Astrocyte (in vitro differentiated cells and primary cell): ENCODE data around the gene BMP4.

Experiments
- CTCF ChIP-seq: IDR thresholded peaks from 2 replicates; pipeline ENCODE4 v1.5.1; 2011; ENCODE audit warnings: low read depth, mild to moderate bottlenecking, inconsistent platforms, low read length, moderate library complexity; ENCODE audit not compliant: insufficient read depth
- EZH2 ChIP-seq: IDR thresholded peaks from 2 replicates; pipeline ENCODE4 v1.6.1; 2012; ENCODE audit warnings: mild to moderate bottlenecking, low read length, inconsistent platforms; ENCODE audit not compliant: insufficient read depth

- TF ChIP-seq CTCF (no peak), EZH2 (no peak)
Measured at GRCh38 chr14:53993920-53994607, 37.4 kb upstream of the BMP4 start.
